Measurements from ENCODE around the gene GALNT8.

GRCh38 chr12:4809013-4809448 lies 88.8 kb downstream of the GALNT8 start:
- TF ChIP-seq POLR2AphosphoS5 (IDR thresholded peaks at IDR 0.05; ENCODE audit: low read depth) (no peak), CTCF (IDR thresholded peaks at IDR 0.05; ENCODE audit: insufficient read depth, low read length) (no peak), REST (IDR thresholded peaks at IDR 0.05; ENCODE audit: insufficient replicate concordance, low read depth) (no peak), SPI1 (IDR thresholded peaks at IDR 0.05; ENCODE audit: borderline replicate concordance, low read depth) (no peak), GABPA (IDR thresholded peaks at IDR 0.05; ENCODE audit: low read depth) (no peak)

All from HL-60 (cell line).